ENCODE measurements around the gene IFTAP. TPM values are rescaled to one million over a fixed set of nuclear protein-coding genes. Genes with fewer than 3 reads are reported as not detected.
A peak's percentile ranks its signal among the peaks of the same experiment; 100 is the strongest.
"Not testable (repeated sequence)": the region's sequence is repeated elsewhere in the genome, so short reads cannot be mapped to it uniquely, and the experiment has no call there.

The IFTAP gene
- total RNA-seq, 1 donor from 2014 or later, result 31.8 TPM

GRCh38 chr11:36635066-36635862, 41.0 kb downstream of the IFTAP start:
- DNase-seq (ENCODE audit: low spot score), result no peak

GRCh38 chr11:36638556-36638955, 44.3 kb downstream of the IFTAP start:
- DNase-seq (ENCODE audit: low spot score), result no peak

GRCh38 chr11:36657610-36658267, 63.4 kb downstream of the IFTAP start:
- DNase-seq (ENCODE audit: low spot score), result no peak

GRCh38 chr11:36661359-36661758, 67.1 kb downstream of the IFTAP start:
- DNase-seq (ENCODE audit: low spot score), result not testable (repeated sequence)

- peak; percentile 5 for DNase-seq (ENCODE audit: low spot score)
Measured at GRCh38 chr11:36672815-36673450, 78.6 kb downstream of the IFTAP start.

GRCh38 chr11:36679547-36679946, 85.2 kb downstream of the IFTAP start:
- DNase-seq (ENCODE audit: low spot score), result not testable (repeated sequence)

GRCh38 chr11:36683818-36684217, 89.5 kb downstream of the IFTAP start:
- no peak for DNase-seq (ENCODE audit: low spot score)

GRCh38 chr11:36684840-36685801, 90.8 kb downstream of the IFTAP start:
- DNase-seq (ENCODE audit: low spot score), result no peak

GRCh38 chr11:36688132-36688531, 93.8 kb downstream of the IFTAP start:
- DNase-seq (ENCODE audit: low spot score), result no peak

- no peak for DNase-seq (ENCODE audit: low spot score)
Measured at GRCh38 chr11:36688571-36689291, 94.4 kb downstream of the IFTAP start.

GRCh38 chr11:36689442-36689841, 95.1 kb downstream of the IFTAP start:
- DNase-seq (ENCODE audit: low spot score), result no peak

- DNase-seq (ENCODE audit: low spot score), result no peak
Measured at GRCh38 chr11:36692704-36693103, 98.4 kb downstream of the IFTAP start.

GRCh38 chr11:36693139-36693843, 99.0 kb downstream of the IFTAP start:
- DNase-seq (ENCODE audit: low spot score), result no peak

GRCh38 chr11:36695111-36695510, 100.8 kb downstream of the IFTAP start:
- DNase-seq (ENCODE audit: low spot score), result no peak

- no peak for DNase-seq (ENCODE audit: low spot score)
Measured at GRCh38 chr11:36695571-36695970, 101.3 kb downstream of the IFTAP start.

GRCh38 chr11:36696550-36696949, 102.2 kb downstream of the IFTAP start:
- no peak for DNase-seq (ENCODE audit: low spot score)

- DNase-seq (ENCODE audit: low spot score), result peak; percentile 12
Measured at GRCh38 chr11:36699271-36699670, 105.0 kb downstream of the IFTAP start.

- DNase-seq (ENCODE audit: low spot score), result no peak
Measured at GRCh38 chr11:36700246-36700645, 105.9 kb downstream of the IFTAP start.

GRCh38 chr11:36702330-36703054, 108.2 kb downstream of the IFTAP start:
- DNase-seq (ENCODE audit: low spot score), result peak; percentile 76

GRCh38 chr11:36703055-36703404, 108.7 kb downstream of the IFTAP start:
- DNase-seq (ENCODE audit: low spot score), result no peak

Data from umbilical cord (tissue), 2 donors.